Measurements from ENCODE around the gene KATNBL1.
"Not testable (repeated sequence)": the region's sequence is repeated elsewhere in the genome, so short reads cannot be mapped to it uniquely, and the experiment has no call there.

KATNBL1 gene

DNA sequence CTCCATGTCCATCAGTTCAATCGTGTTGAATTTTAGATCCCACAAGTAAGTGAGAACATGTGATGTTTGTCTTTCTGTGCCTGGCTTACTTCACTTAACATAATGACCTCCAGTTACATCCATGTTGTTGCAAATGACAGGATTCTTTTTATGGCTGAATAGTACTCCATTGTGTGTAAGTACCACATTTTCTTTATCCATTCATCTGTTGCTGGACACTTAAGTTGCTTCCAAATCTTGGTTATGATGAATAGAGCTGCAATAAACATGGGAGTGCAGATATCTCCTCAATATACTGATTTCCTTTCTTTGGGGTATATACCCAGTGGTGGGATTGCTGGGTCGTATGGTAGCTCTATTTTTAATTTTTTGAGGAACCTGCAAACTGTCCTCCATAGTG lies 89.5 kb downstream of the KATNBL1 start:
- DNase-seq (ENCODE audit: extremely low read depth in 1 of 2, low read depth in 1 of 2): not testable (repeated sequence)

DNA sequence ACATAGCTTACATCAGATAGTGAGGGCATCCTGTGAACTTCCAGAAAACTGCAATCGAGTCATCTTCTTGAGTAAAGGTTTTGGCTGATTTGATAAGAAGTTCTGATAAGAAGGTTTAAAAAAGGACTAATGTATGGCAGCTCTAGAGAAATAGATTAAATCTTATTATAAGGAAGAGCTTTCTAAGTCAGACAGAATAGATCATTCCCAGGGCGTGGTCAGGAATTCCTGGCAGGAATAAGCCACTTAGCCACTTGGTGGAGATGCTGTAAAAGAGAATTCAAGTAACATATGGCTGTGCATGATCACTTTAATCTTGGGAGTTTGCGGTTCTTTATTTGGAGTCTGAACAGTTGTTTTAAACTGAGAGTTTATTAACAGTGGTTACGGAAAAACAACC lies 90.6 kb downstream of the KATNBL1 start:
- DNase-seq (ENCODE audit: extremely low read depth in 1 of 2, low read depth in 1 of 2): no peak

DNA sequence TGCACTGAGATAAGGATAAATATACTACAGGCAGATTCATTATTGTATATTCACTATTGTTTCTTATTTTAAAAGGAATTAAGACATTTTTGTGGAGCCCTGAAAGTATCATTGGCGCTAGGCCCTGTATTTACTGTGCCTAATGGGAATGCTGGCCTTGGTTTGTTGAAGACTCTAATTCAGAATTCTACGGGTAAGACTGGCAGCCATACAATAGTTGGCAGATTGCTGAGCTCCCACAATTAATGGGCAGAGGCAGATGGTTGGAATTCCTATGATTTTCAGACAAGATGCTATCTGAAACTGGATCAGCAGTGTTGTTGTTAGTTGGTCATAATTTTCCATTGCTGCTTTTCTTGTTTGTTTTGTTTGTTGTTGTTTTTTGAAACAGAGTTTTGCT lies 93.3 kb downstream of the KATNBL1 start:
- no peak for DNase-seq (ENCODE audit: extremely low read depth in 1 of 2, low read depth in 1 of 2)

DNA sequence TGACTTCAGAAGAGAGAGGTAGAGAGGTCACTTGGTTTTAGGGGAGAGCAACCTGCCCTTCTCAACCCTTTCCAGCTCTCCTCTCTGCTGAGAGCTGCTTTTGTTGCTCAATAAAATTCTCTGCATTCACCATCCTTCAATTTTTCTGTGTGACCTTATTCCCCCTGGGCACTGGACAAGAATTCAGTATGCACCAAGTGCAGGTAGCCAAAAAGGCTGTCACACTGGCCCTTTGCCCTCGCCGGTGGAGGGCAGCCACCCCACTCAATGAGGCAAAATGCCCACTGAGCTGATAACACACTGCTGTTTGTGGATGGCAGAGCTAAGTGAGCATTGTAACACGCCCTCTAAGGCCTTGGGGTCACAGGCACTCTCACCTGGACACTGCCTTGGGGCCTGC lies 95.2 kb downstream of the KATNBL1 start:
- no peak for DNase-seq (ENCODE audit: extremely low read depth in 1 of 2, low read depth in 1 of 2)

DNA sequence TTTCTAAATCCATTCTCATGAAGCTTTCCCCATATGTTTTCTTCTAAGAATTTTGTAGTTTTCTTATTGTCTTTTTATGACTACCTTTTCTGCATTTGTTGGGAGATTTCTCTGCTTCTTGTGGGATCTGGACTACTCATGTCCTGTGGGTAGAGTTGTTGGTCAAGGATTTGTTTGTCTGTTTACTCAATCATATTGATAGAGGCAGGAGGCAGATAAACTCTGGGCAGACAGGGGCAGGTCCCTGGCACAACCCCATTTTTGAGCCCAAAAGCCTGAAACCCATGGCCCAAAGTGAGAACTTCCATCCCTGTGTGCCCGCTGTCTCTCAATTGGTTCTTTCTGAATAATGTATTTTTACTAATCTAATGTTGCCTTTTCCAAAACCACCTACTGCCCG lies 95.7 kb downstream of the KATNBL1 start:
- DNase-seq (ENCODE audit: extremely low read depth in 1 of 2, low read depth in 1 of 2): no peak

DNA sequence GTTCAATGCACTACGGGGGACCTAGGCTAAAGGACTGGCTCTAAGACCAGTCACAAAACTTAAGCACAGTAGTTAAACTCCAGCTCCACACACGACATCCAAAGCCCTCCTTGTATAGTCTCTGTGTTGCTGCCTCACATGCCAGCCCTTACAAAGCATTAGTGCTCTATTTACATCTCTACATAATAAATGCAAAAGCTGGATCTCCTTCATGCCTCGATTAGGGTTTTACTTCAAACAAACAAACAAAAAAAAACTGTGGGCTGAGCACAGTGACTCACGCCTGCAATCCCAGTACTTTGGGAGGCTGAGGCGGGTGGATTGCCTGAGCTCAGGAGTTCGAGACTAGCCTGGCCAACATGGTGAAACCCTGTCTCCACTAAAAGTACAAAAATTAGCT lies 98.4 kb downstream of the KATNBL1 start:
- DNase-seq (ENCODE audit: extremely low read depth in 1 of 2, low read depth in 1 of 2): no peak

DNA sequence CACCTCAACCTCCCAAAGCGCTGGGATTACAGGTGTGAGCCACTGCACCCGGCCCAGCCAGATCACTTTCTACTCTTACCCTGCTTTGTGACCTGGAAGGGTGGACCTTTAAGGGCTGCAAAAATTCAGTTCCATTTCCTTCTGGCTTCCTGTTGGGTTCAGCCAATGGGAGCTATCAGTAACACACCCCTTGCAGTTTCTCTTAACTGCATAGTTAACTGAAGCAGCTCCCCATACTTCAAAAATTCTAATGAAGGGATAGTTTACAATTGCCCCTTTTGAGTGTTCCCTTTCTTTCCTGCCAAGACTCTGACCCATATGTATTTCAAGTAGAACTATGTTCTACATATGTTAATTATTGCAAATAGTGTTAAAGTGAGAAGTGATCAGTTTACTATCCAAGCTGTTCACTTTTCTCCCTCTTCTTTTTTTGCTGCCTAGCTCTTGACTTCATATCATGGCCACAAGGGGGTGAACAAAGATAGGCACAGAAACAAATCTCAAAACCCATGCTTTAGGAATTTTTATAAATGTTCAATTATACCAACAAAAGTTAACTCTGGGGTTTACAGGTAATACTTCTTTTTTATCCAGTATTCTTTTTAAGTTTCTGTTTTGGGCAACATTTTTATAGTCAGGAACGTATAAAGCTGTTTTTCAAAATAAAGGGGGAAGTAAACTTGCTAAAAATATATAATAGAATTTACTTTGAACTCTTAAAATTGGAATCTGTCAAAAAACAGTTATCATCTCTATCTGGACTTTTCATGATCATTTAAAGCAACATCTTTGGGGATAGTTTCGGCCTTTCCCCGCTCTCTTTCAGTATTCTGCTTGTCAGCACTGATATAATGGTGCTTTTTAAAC lies 99.9 kb downstream of the KATNBL1 start:
- no peak for DNase-seq (ENCODE audit: extremely low read depth in 1 of 2, low read depth in 1 of 2)

DNA sequence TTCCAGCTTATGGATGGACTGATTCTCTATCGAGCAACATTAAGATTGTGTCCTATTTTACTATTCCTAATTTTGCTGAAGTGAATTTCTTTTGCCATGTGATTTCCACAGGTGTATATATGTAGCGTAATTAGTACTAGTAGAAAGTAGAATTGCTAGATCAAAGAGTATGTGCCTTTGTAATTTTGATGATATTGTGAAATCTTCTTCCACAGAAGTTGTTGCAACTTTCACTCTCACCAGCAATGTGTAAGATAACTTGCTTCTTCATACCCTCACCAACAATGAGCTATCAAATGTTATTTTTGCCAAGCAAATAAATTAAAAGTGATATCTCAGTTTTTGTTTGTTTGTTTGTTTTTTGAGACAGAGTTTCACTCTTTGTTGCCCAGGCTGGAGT lies 102.6 kb downstream of the KATNBL1 start:
- DNase-seq (ENCODE audit: extremely low read depth in 1 of 2, low read depth in 1 of 2): no peak

DNA sequence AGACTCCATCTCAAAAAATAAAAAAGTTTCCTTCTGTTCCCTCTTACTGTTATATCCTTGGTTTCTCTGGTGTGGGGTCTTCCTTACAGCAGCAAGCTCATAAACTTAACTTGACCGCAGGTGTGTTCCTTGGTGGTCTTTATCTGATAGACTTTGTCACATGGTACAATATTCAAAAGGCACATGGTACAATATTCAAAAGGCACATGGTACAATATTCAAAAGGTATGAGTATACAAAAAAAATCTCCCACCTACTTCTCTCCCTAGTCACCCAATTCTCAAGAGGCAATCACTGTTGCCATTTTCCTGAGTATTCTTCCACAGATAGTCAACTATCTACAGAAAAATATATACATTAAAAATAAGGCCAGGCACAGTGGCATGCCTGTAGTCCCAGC lies 103.5 kb downstream of the KATNBL1 start:
- DNase-seq (ENCODE audit: extremely low read depth in 1 of 2, low read depth in 1 of 2): no peak

DNA sequence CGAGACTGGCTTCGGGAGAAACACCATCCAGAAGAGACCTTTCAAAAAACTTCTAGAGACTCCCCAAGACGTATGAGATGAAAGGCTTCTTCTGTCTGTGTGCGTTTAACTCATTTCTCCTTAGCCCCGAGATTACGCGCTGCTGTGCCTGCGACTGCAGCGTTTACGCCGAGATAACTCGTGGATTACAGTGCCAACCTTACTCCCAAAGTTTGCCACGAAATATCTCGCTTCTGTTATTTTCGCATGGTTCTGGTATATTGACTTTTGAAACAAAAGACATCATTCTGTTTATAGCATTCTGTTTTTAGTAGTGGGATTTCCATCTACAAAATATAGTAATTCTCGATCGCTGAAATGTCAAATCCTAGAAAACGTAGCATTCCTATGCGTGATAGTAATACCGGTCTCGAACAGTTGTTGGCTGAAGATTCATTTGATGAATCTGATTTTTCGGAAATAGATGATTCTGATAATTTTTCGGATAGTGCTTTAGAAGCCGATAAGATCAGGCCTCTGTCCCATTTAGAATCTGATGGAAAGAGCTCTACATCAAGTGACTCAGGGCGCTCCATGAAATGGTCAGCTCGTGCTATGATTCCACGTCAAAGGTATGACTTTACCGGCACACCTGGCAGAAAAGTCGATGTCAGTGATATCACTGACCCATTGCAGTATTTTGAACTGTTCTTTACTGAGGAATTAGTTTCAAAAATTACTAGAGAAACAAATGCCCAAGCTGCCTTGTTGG lies 107.5 kb downstream of the KATNBL1 start:
- DNase-seq (ENCODE audit: extremely low read depth in 1 of 2, low read depth in 1 of 2): no peak

DNA sequence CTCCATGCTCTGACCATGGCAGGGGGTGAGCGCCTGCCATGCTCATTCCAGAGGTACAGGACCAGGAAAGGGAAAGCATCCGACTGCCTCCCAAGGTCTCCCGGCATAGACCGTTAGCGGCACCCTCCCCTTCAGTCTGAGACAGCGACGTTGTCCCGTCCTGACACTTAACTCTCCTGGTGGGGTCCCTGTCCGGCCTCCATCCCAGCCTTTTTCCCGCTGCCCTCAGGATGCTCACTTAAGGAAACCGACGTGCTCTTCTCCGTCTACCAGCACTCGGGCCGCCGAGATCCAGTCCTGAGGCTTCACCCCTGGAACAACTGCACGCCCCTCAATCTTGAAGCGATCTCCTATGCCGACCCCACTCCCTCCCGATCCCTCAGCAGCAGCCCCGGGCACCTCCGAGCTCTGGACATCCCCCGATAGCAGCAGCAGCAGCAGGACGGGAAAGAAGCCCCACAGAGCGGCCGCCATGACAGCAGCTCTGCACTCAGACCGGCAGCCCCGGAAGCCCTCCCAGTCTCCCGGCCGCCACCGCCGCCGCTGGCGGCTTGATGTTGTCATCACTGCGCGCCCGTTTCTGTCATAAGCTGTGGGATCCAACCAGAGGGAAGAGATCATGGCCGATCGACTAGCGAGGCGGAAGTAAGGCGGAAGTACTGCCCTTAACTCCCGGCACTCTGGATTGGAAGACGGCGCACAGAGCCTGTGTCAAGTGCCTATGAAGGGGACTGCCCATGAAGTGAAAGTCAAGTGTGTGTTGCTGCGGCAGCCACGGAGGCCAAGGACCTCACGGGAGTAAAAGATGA lies 108.3 kb downstream of the KATNBL1 start, which contains the start of the genes EMC7 and PGBD4:
Gene EMC7 (minus strand): TSS at position 497 of the 809 bp plus-strand sequence. CDS start 23 bp downstream, at position 474.
Gene PGBD4 (plus strand): TSS at position 718 of the 809 bp plus-strand sequence. CDS start 449 bp downstream, outside the sequence.
- peak; percentile 98 to 100 for DNase-seq (ENCODE audit: extremely low read depth in 1 of 2, low read depth in 1 of 2)

DNA sequence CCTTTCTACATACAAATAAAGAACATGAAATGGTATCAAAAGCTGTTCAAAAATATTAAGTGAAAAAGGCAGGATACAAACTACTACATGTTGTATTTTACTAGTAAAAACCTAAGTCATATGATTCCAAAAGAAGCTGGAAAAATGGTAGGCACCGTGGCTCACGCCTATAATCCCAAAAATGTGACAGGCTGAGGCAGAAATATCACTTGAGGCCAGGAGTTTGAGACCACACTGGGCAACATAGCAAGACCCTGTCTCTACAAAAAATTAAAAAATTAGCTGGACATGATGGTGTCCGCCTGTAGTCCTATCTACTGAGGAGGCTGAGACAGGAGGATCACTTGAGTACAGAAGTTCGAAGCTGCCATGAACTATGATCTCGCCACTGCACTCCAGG lies 110.0 kb downstream of the KATNBL1 start:
- no peak for DNase-seq (ENCODE audit: extremely low read depth in 1 of 2, low read depth in 1 of 2)

Data from activated CD8-positive, alpha-beta memory T cell treated with anti-CD3 and anti-CD28 coated beads for 1 hour (primary cell).